ENCODE results near the gene CAPN3.

- TF ChIP-seq CTCF (conservative IDR thresholded peaks at IDR 0.05) (no peak), ZFX (IDR thresholded peaks at IDR 0.05) (no peak)
These were observed 60.1 kb downstream of the CAPN3 start for GRCh38 chr15:42419369-42419768.

All from C4-2B (cell line).